Measurements from ENCODE around the gene TK2.
A peak's percentile ranks its signal among the peaks of the same experiment; 100 is the strongest.

The TK2 gene

GRCh38 chr16:66592241-66592640 is 42.3 kb upstream of the TK2 start:
- no peak for DNase-seq (ENCODE audit: low spot score)
- ChIA-PET CTCF (no interaction called here), POLR2A (ENCODE audit: low non-redundant PET) (no interaction called here)
- no peak for TF ChIP-seq CTCF (conservative IDR thresholded peaks at IDR 0.05; ENCODE audit: low read depth)
- H3K27ac ChIP-seq: no peak overlapping the region

GRCh38 chr16:66591018-66591417 is 41.1 kb upstream of the TK2 start:
- no peak for DNase-seq (ENCODE audit: low spot score)
- no peak overlapping the region for H3K27ac ChIP-seq
- POLR2A ChIA-PET (ENCODE audit: low non-redundant PET): no interaction called here
- CTCF ChIA-PET: interaction anchor here (0.5 kb wide), 1 partner anchor 8 kb away, joined by 8 read pairs; no protein-coding TSS in a partner anchor
- TF ChIP-seq CTCF (conservative IDR thresholded peaks at IDR 0.05; ENCODE audit: low read depth): no peak

GRCh38 chr16:66590322-66590721 is 40.4 kb upstream of the TK2 start:
- DNase-seq (ENCODE audit: low spot score): no peak
- no peak overlapping the region for H3K27ac ChIP-seq
- ChIA-PET CTCF (interaction anchor here (1.5 kb wide), 1 partner anchor 184 kb away, joined by 5 read pairs; no protein-coding TSS in a partner anchor), POLR2A (ENCODE audit: low non-redundant PET) (no interaction called here)
- TF ChIP-seq CTCF (conservative IDR thresholded peaks at IDR 0.05; ENCODE audit: low read depth): no peak

- CTCF ChIA-PET: interaction anchor here (0.8 to 1.5 kb wide), 3 partner anchors 9 to 182 kb away, joined by 3 to 5 read pairs (median 3); no protein-coding TSS in a partner anchor
- no peak for DNase-seq (ENCODE audit: low spot score)
- TF ChIP-seq CTCF (conservative IDR thresholded peaks at IDR 0.05; ENCODE audit: low read depth): peak; percentile 13; the same call in 1 of the 2 replicates
- H3K27ac ChIP-seq: no peak overlapping the region
- POLR2A ChIA-PET (ENCODE audit: low non-redundant PET): no interaction called here
Measured at GRCh38 chr16:66588981-66589713, 39.2 kb upstream of the TK2 start.

- DNase-seq (ENCODE audit: low spot score): no peak
- TF ChIP-seq CTCF (conservative IDR thresholded peaks at IDR 0.05; ENCODE audit: low read depth): no peak
- POLR2A ChIA-PET (ENCODE audit: low non-redundant PET): no interaction called here
- H3K27ac ChIP-seq: no peak overlapping the region
- CTCF ChIA-PET: interaction anchor here (0.8 kb wide), 1 partner anchor 26 kb away, joined by 3 read pairs; no protein-coding TSS in a partner anchor
Measured at GRCh38 chr16:66587881-66588600, 38.1 kb upstream of the TK2 start.

- CTCF ChIA-PET: interaction anchor here (0.6 to 1.6 kb wide), 2 partner anchors 23 to 77 kb away, joined by 3 to 4 read pairs; no protein-coding TSS in a partner anchor
- DNase-seq (ENCODE audit: low spot score): no peak
Measured at GRCh38 chr16:66585481-66586239, 35.7 kb upstream of the TK2 start.

More at GRCh38 chr16:66585481-66586239, 35.7 kb upstream of the TK2 start:
- POLR2A ChIA-PET (ENCODE audit: low non-redundant PET): no interaction called here
- TF ChIP-seq CTCF (conservative IDR thresholded peaks at IDR 0.05; ENCODE audit: low read depth): no peak
- H3K27ac ChIP-seq: no peak overlapping the region

Measured in RWPE1 (cell line).